Measurements from ENCODE around the gene BPIFA3. TPM values are rescaled to one million over a fixed set of nuclear protein-coding genes. Genes with fewer than 3 reads are reported as not detected.

Gene BPIFA3
- total RNA-seq, 3 donors from 2014 or later = not detected

GRCh38 chr20:33235696-33236095 is 18.5 kb downstream of the BPIFA3 start, which contains the start of gene BPIFA1:
TSS of gene BPIFA1 (plus strand) at chr20:33235996. CDS start at chr20:33237712, 1,716 bp downstream.
- Histone ChIP-seq H3K4me3 (no peak within 1 kb of the TSS), H3K4me1 (ENCODE audit: low read depth) (no peaks in the 10 kb centered on the region), H3K9me3 (no peaks in the 10 kb centered on the region), H3K36me3 (ENCODE audit: low read depth) (no peaks in the 10 kb centered on the region)
- TF ChIP-seq CTCF (IDR thresholded peaks at IDR 0.05) = no peak
- intact Hi-C loops (cut with DNase I, micrococcal nuclease) = no loop called here
- ATAC-seq (no peak), DNase-seq (no peak)

GRCh38 chr20:33236351-33236750 is 19.2 kb downstream of the BPIFA3 start:
- Histone ChIP-seq H3K36me3 (ENCODE audit: low read depth) (no peaks in the 10 kb centered on the region), H3K4me3 (no peak overlapping the region), H3K4me1 (ENCODE audit: low read depth) (no peaks in the 10 kb centered on the region), H3K9me3 (no peaks in the 10 kb centered on the region)
- ATAC-seq = no peak
- no peak for TF ChIP-seq CTCF (IDR thresholded peaks at IDR 0.05)
- intact Hi-C loops (cut with DNase I, micrococcal nuclease) = no loop called here
- DNase-seq = no peak

DNA sequence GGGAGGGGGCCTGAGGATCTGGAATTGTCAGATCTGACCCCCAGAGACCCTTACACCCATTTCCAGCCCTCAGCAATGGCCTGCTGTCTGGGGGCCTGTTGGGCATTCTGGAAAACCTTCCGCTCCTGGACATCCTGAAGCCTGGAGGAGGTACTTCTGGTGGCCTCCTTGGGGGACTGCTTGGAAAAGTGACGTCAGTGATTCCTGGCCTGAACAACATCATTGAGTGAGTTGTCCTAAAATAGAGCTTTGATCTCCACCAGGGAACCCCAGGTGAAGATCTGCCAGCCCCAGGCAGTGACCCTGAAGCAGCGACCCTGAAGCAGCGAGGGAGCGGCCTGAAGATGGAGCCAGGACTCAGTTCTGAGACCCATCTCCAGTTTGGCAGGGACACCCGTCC is 20.8 kb downstream of the BPIFA3 start:
- no peak overlapping the region for H3K4me3 ChIP-seq
- H3K9me3 ChIP-seq = no peaks in the 10 kb centered on the region
- no peaks in the 10 kb centered on the region for H3K4me1 ChIP-seq (ENCODE audit: low read depth)
- intact Hi-C loops (cut with DNase I, micrococcal nuclease) = no loop called here
- H3K36me3 ChIP-seq (ENCODE audit: low read depth) = no peaks in the 10 kb centered on the region
- no peak for ATAC-seq
- DNase-seq = no peak
- TF ChIP-seq CTCF (IDR thresholded peaks at IDR 0.05) = no peak

GRCh38 chr20:33239418-33239817 is 22.3 kb downstream of the BPIFA3 start:
- intact Hi-C loops (cut with DNase I, micrococcal nuclease) = no loop called here
- H3K36me3 ChIP-seq (ENCODE audit: low read depth) = no peaks in the 10 kb centered on the region
- no peak for ATAC-seq

DNA sequence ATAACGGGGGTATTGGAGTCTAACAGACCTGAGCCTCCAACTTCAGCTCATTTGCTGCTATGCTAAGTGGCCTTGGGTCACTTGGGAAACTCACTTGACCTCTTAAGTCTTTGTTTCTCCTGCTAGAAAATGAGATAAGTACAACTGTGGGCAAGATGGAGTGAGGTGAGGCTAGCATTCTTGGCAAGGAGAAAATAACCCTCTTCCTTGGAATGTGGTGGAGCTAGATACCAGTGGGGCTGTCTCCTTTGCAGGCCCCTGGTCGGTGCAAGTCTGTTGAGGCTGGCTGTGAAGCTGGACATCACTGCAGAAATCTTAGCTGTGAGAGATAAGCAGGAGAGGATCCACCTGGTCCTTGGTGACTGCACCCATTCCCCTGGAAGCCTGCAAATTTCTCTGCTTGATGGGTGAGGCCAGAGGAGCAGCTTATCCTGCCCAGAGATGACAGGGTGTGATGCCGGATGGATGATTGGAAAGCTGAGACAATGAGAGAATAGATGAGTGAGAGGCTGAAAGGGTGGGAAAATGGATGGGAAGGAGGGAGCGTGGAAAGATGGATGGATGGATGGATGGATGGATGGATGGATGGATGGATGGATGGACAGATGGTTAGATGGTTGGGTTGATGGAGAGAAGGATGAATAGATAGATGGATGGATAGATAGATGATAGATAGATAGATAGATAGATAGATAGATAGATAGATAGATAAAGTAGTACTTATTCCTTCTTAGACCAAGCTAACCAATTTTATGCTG is 23.0 kb downstream of the BPIFA3 start:
- H3K36me3 ChIP-seq (ENCODE audit: low read depth) = no peaks in the 10 kb centered on the region
- H3K4me1 ChIP-seq (ENCODE audit: low read depth) = no peaks in the 10 kb centered on the region
- ATAC-seq (no peak), DNase-seq (no peak)
- H3K9me3 ChIP-seq = no peaks in the 10 kb centered on the region
- TF ChIP-seq CTCF (IDR thresholded peaks at IDR 0.05) = no peak
- no peak overlapping the region for H3K4me3 ChIP-seq
- intact Hi-C loops (cut with DNase I, micrococcal nuclease) = no loop called here

More at GRCh38 chr20:33239418-33239817, 22.3 kb downstream of the BPIFA3 start:
- no peak for DNase-seq
- Histone ChIP-seq H3K4me1 (ENCODE audit: low read depth) (no peaks in the 10 kb centered on the region), H3K9me3 (no peaks in the 10 kb centered on the region), H3K4me3 (no peak overlapping the region)
- no peak for TF ChIP-seq CTCF (IDR thresholded peaks at IDR 0.05)
